ENCODE results near the gene URB1. TPM values are rescaled to one million over a fixed set of nuclear protein-coding genes. Genes with fewer than 3 reads are reported as not detected.
A peak's percentile ranks its signal among the peaks of the same experiment; 100 is the strongest.

The URB1 gene
- total and polyA plus RNA-seq, 11 donors, result 4.6 to 26.0 (median 11.1) TPM

GRCh38 chr21:32383812-32384211 lies 9.0 kb downstream of the URB1 start:
- Histone ChIP-seq H3K4me1 (peaks cover 0 to 32% (median 7%) of the 10 kb centered on the region in 12 donors), H3K27me3 (no peaks in the 10 kb centered on the region), H3K36me3 (peaks cover 0 to 74% (median 57%) of the 10 kb centered on the region in 9 donors), H3K4me3 (no peak overlapping the region), H3K27ac (no peak overlapping the region), H3K9me3 (no peaks in the 10 kb centered on the region)
- no peak for DNase-seq
- no peak for ATAC-seq
- 89 to 96% (median 92%) methylated on average over 6 of the region's 6 CpGs for WGBS, 4 donors
- intact Hi-C loops (cut with DNase I), result no loop called here
- TF ChIP-seq POLR2A (IDR thresholded peaks at IDR 0.05), result no peak
- TF ChIP-seq CTCF (IDR thresholded peaks at IDR 0.05), result peak in 1 of 12 donors; percentile 8

- H3K4me1 ChIP-seq, result peaks cover 0 to 29% (median 4%) of the 10 kb centered on the region in 12 donors
Measured at GRCh38 chr21:32382108-32382644, 10.6 kb downstream of the URB1 start.

GRCh38 chr21:32381571-32381970 lies 11.2 kb downstream of the URB1 start:
- no peak for TF ChIP-seq POLR2A (IDR thresholded peaks at IDR 0.05)
- no peak for TF ChIP-seq CTCF (IDR thresholded peaks at IDR 0.05)
- intact Hi-C loops (cut with DNase I), result no loop called here
- Histone ChIP-seq H3K4me3 (no peak overlapping the region), H3K27ac (no peak overlapping the region), H3K9me3 (no peaks in the 10 kb centered on the region), H3K36me3 (peaks cover 0 to 90% (median 73%) of the 10 kb centered on the region in 9 donors), H3K27me3 (no peaks in the 10 kb centered on the region), H3K4me1 (peaks cover 0 to 23% (median 4%) of the 10 kb centered on the region in 12 donors)
- ATAC-seq, result no peak
- DNase-seq, result no peak
- 82 to 86% (median 85%) methylated on average over 6 of the region's 6 CpGs for WGBS, 4 donors

More at GRCh38 chr21:32382108-32382644, 10.6 kb downstream of the URB1 start:
- no peak for ATAC-seq
- intact Hi-C loops (cut with DNase I), result no loop called here
- no peak for TF ChIP-seq POLR2A (IDR thresholded peaks at IDR 0.05)
- TF ChIP-seq CTCF (IDR thresholded peaks at IDR 0.05), result no peak
- Histone ChIP-seq H3K27ac (peak overlapping the region in 1 of 12 donors; percentile 20), H3K9me3 (no peaks in the 10 kb centered on the region), H3K27me3 (no peaks in the 10 kb centered on the region), H3K4me3 (no peak overlapping the region), H3K36me3 (peaks cover 0 to 83% (median 67%) of the 10 kb centered on the region in 9 donors)
- 75 to 85% (median 82%) methylated on average over 9 to 10 of the region's 10 CpGs for whole genome bisulfite sequencing, 4 donors
- no peak for DNase-seq

GRCh38 chr21:32380940-32381339 lies 11.9 kb downstream of the URB1 start:
- 71 to 73% (median 72%) methylated on average over 4 of the region's 4 CpGs for WGBS, 4 donors
- Histone ChIP-seq H3K4me3 (no peak overlapping the region), H3K27ac (no peak overlapping the region), H3K9me3 (no peaks in the 10 kb centered on the region), H3K36me3 (peaks cover 0 to 95% (median 78%) of the 10 kb centered on the region in 9 donors), H3K4me1 (peaks cover 0 to 18% (median 3%) of the 10 kb centered on the region in 12 donors), H3K27me3 (no peaks in the 10 kb centered on the region)
- no peak for DNase-seq
- no peak for ATAC-seq
- TF ChIP-seq POLR2A (IDR thresholded peaks at IDR 0.05) (no peak), CTCF (IDR thresholded peaks at IDR 0.05) (no peak)
- intact Hi-C loops (cut with DNase I), result no loop called here

Measured in heart left ventricle (tissue), 16 donors.